GM10248 (cell line): ENCODE results near the gene ZNF652.

Experiments
- CTCF ChIA-PET: fragments of 300-600 bp; sonication (Branson Sonifier 250); formaldehyde crosslinking; extraction: SDS; loops from one replicate; lab custom pipeline; 2021; ENCODE audit warnings: antibody characterized with exemption; lab: Yijun Ruan, JAX
- POLR2A ChIA-PET: fragments of 350-650 bp; sonication (Branson Sonifier 250); formaldehyde crosslinking; extraction: SDS; loops from one replicate; lab custom pipeline; 2020; ENCODE audit warnings: antibody characterized with exemption; lab: Yijun Ruan, JAX
- DNase-seq: peaks from one replicate; pipeline ENCODE4 v3.0.0; 2012; ENCODE audit errors: extremely low spot score
- TF ChIP-seq, protein P1 (sequence below): IDR thresholded peaks from 2 replicates; pipeline ENCODE4 v1.5.1; 2012; ENCODE audit warnings: mild to moderate bottlenecking, low read depth; ENCODE audit errors: extremely low read depth, missing control alignments, control extremely low read depth

ZNF652 gene

DNA sequence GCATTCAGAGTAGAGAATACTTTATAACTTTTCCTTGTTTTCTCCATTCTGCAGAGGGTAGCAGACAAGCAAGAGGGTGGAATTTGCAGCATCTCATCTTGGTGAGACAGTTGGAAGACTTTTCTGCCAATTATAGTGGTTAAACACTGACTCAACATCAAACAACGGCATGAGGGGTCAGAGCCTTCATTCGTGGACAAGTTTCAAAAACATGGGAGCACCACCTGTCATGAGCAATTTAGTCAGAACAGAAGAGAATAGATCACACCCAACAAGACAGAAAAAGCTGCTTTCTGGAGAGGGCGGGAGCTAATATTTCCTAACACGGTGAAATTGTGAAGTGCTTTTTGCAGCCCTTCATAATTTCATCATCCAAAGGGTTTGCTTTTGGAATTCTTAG is 17.9 kb upstream of the ZNF652 start:
- no peak for DNase-seq
- ChIA-PET CTCF (interaction anchor here (4.5 kb wide), 1 partner anchor 12 kb away, joined by 26 read pairs; no protein-coding TSS in a partner anchor), POLR2A (no interaction called here)
- TF ChIP-seq, protein P1, sequence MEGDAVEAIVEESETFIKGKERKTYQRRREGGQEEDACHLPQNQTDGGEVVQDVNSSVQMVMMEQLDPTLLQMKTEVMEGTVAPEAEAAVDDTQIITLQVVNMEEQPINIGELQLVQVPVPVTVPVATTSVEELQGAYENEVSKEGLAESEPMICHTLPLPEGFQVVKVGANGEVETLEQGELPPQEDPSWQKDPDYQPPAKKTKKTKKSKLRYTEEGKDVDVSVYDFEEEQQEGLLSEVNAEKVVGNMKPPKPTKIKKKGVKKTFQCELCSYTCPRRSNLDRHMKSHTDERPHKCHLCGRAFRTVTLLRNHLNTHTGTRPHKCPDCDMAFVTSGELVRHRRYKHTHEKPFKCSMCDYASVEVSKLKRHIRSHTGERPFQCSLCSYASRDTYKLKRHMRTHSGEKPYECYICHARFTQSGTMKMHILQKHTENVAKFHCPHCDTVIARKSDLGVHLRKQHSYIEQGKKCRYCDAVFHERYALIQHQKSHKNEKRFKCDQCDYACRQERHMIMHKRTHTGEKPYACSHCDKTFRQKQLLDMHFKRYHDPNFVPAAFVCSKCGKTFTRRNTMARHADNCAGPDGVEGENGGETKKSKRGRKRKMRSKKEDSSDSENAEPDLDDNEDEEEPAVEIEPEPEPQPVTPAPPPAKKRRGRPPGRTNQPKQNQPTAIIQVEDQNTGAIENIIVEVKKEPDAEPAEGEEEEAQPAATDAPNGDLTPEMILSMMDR: no peak

DNA sequence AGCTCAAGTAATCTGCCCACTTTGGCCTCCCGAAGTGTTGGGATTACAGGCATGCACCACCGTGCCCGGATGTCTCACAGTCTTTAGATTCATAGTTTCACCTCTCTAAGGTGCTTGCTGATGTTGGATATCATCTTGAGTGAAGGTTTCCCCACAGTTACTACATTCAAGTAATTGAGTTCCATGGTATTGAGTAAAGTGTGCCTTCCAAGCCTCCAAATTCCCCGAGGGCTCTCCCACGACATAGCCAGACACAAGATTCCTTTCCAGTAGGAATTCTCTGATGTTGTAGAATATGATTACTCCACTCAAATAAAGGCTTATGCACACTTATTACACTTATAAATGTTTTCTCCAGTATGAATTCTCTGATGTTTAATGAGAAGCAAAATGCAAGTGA is 16.3 kb upstream of the ZNF652 start:
- ChIA-PET CTCF (interaction anchor here (4.5 kb wide), 1 partner anchor 10 kb away, joined by 26 read pairs; no protein-coding TSS in a partner anchor), POLR2A (no interaction called here)
- no peak for DNase-seq
- TF ChIP-seq, protein P1: no peak

GRCh38 chr17:49375544-49375943 is 13.5 kb upstream of the ZNF652 start:
- DNase-seq: no peak
- POLR2A ChIA-PET: no interaction called here
- TF ChIP-seq, protein P1: no peak
- CTCF ChIA-PET: no interaction called here

- DNase-seq: no peak
- CTCF ChIA-PET: interaction anchor here (1.0 kb wide), 2 partner anchors 34 to 35 kb away, joined by 3 read pairs; no protein-coding TSS in a partner anchor
- POLR2A ChIA-PET: no interaction called here
- TF ChIP-seq, protein P1: no peak
Observed at GRCh38 chr17:49373115-49373514, 11.1 kb upstream of the ZNF652 start.

DNA sequence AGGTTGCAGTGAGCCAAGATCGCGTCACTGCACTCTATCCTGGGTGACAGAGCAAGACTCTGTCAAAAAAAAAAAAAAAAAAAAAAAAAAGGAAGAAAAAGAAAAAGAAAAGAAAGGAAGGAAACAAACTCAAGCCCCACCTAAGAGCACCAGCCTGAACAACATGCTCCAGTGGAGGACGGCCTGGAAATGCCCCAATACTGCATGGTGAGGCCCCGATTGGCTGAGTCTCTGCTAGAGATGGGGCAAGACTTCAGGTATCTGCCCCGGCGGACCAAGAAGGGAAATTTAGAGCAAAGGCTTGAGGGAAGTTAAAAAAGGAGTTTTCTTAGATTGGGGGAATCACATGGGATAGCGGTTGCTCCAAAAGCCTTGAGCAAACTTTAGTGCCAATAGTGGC is 10.4 kb upstream of the ZNF652 start:
- DNase-seq: no peak
- TF ChIP-seq, protein P1: no peak
- POLR2A ChIA-PET: no interaction called here
- CTCF ChIA-PET: interaction anchor here (2.4 kb wide), 1 partner anchor 57 kb away, joined by 9 read pairs; no protein-coding TSS in a partner anchor

DNA sequence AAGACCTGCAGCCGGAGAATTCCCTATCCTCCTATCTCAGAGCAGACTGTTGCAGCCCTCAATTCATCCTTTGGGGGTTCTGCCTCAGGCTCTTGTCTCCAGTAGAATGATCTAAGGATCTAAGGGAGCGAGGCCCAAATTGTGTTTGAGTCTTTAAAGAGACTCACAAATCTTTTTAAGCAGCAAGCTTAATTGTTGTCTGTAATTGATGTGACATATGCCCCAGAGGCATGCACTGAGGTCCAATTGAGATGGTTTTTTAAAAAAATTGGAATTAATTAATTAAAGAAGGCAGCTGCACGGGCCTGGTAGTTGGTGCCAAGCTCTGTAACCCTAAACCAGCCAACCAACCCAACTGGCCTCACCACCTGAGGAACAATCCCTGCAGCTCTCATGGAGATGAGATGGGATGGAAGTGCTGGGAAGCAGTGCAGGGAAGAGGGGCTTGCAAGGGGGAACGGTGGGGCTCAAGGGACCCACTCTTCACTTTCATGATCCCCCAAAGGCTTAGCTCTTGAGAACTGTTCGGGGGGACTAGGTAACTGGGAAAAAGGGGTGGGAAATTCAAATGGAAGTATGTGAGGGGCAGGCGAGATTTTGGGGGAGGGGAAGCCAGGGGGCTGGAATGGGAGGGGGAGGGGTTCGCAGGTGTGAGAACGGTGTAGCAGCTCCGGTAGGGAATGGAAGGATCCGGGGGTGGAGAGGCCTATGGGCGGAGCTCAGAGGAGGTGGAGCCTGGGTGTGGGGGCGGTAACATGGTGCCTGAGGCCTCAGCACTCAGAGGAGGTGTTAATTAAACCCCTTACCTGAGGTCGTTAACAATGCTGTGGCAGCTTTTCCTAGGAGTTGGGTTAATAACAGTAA is 9.2 kb upstream of the ZNF652 start:
- TF ChIP-seq, protein P1: no peak
- CTCF ChIA-PET: interaction anchor here (0.6 to 5.0 kb wide), 7 partner anchors 17 to 56 kb away, joined by 3 to 36 read pairs (median 4); no protein-coding TSS in a partner anchor
- no peak for DNase-seq
- POLR2A ChIA-PET: interaction anchor here (0.6 kb wide), 1 partner anchor 10 kb away, joined by 4 read pairs; no protein-coding TSS in a partner anchor
